K562 (cell line): ENCODE data around the gene TRIM14. TPM values are rescaled to one million over a fixed set of nuclear protein-coding genes. Genes with fewer than 3 reads are reported as not detected.

Experiments used
- ATAC-seq: fragments of 200-7000 bp; cut with Tn5 transposase; 3 replicates; pipeline ENCODE4 v1.9.1; 2020; ENCODE audit warnings: moderate library complexity
- BruUV-seq: library from RNA; stranded (reverse); fragments of 400-500 nt; replicated peaks from 2 replicates; lab custom pipeline; 2021; lab: Mats Ljungman, UMichigan
- CTCF ChIA-PET: fragments of 300-600 bp; formaldehyde crosslinking; extraction: SDS; loops from one replicate; lab custom pipeline; 2021; ENCODE audit warnings: low intra/inter-chr PET ratio; lab: Yijun Ruan, JAX
- POLR2A ChIA-PET: fragments of 300-600, 350-650 bp; sonication (Branson Sonifier 250); formaldehyde crosslinking; extraction: SDS; loops from one replicate; lab custom pipeline; 2021; ENCODE audit warnings: antibody characterized with exemption, inconsistent platforms; lab: Yijun Ruan, JAX
- DNase-seq, 4 experiments: peaks; one replicate each; pipeline versions ENCODE4 v3.0.0 to v3.0.0-alpha.2; 2011 to 2018; ENCODE audit warnings: low spot score in 3 of 4, mixed read lengths in 3 of 4; ENCODE audit errors: extremely low read depth in 1 of 4
- FAIRE-seq: peaks from 2 replicates; lab custom pipeline; 2011; peaks lifted over from hg19 to GRCh38; lab: Jason Lieb, UNC
- H2AFZ ChIP-seq: 2 replicates; pipeline ENCODE4 v1.6.0; 2011; ENCODE audit warnings: low read depth, low read length, control low read depth, inconsistent platforms
- H3K27ac ChIP-seq: fragments of 200-600 bp; 3 replicates; pipeline ENCODE4 v1.8.0; 2011; ENCODE audit warnings: low read depth, mild to moderate bottlenecking, control low read depth, inconsistent platforms, low read length, moderate library complexity, mixed read lengths; ENCODE audit errors: extremely low read depth
- H3K27me3 ChIP-seq, 2 experiments: fragments of 300-600 bp in 1 of 2; 2 replicates in 1 of 2; 3 replicates in 1 of 2; pipeline versions ENCODE4 v1.6.0 to v1.8.0; 2011; ENCODE audit warnings: inconsistent platforms in 2 of 2, low read length in 2 of 2, mild to moderate bottlenecking in 1 of 2, mixed read lengths in 1 of 2, moderate library complexity in 1 of 2; ENCODE audit not compliant: control insufficient read depth in 2 of 2, insufficient read depth in 2 of 2
- H3K36me3 ChIP-seq: fragments of 300-600 bp; 3 replicates; pipeline ENCODE4 v1.8.0; 2011; ENCODE audit warnings: mild to moderate bottlenecking, low read length, inconsistent platforms; ENCODE audit not compliant: control insufficient read depth, insufficient read depth
- H3K4me1 ChIP-seq, 2 experiments: fragments of 200-600 bp in 1 of 2; replicated peaks in 1 of 2; 2 replicates in 1 of 2; 3 replicates in 1 of 2; pipeline versions ENCODE4 v1.5.1 to v1.8.0; 2011; ENCODE audit warnings: inconsistent platforms in 2 of 2, low read length in 2 of 2, mild to moderate bottlenecking in 1 of 2, mixed read lengths in 1 of 2, moderate library complexity in 1 of 2; ENCODE audit not compliant: control insufficient read depth in 2 of 2, insufficient read depth in 2 of 2
- H3K4me2 ChIP-seq: 2 replicates; pipeline ENCODE4 v1.6.1; 2011; ENCODE audit warnings: low read length, control low read depth, inconsistent platforms, mixed read lengths; ENCODE audit not compliant: insufficient read depth
- H3K4me3 ChIP-seq: fragments of 200-600 bp; sonication (generic), shearing (Covaris generic); 2 replicates; pipeline ENCODE4 v1.5.1; 2016; ENCODE audit warnings: control low read depth, inconsistent platforms
- H3K79me2 ChIP-seq: fragments of 200-600 bp; 3 replicates; pipeline ENCODE4 v1.8.0; 2011; ENCODE audit warnings: low read length, inconsistent platforms; ENCODE audit not compliant: control insufficient read depth, insufficient read depth
- H3K9ac ChIP-seq, 2 experiments: 2 replicates each; pipeline versions ENCODE4 v1.6.0 to v1.6.1; 2011; ENCODE audit warnings: low read depth in 2 of 2, low read length in 2 of 2, control low read depth in 1 of 2, inconsistent platforms in 1 of 2, mild to moderate bottlenecking in 1 of 2, mixed read lengths in 1 of 2; ENCODE audit not compliant: insufficient read depth in 1 of 2
- H3K9me1 ChIP-seq: one replicate; pipeline ENCODE4 v1.6.0; 2011; ENCODE audit warnings: inconsistent platforms, mild to moderate bottlenecking, low read length, moderate library complexity; ENCODE audit not compliant: control insufficient read depth, insufficient read depth
- H3K9me3 ChIP-seq: replicated peaks from 2 replicates; pipeline ENCODE4 v1.5.1; 2011; ENCODE audit warnings: low read depth, low read length, inconsistent platforms; ENCODE audit not compliant: control insufficient read depth, insufficient read depth
- H4K20me1 ChIP-seq: replicated peaks from 2 replicates; pipeline ENCODE4 v1.6.1; 2011; ENCODE audit warnings: low read length, inconsistent platforms, mixed read lengths; ENCODE audit not compliant: control insufficient read depth, insufficient read depth
- ATF7 ChIP-seq: fragments of 450-650 bp; IDR thresholded peaks from 2 replicates; pipeline ENCODE4 v1.7.1; 2014; ENCODE audit warnings: mild to moderate bottlenecking, moderate library complexity
- CREM ChIP-seq: IDR thresholded peaks from 2 replicates; pipeline ENCODE4 v1.6.1; 2014; ENCODE audit warnings: antibody characterized with exemption, low read depth
- CXXC5 ChIP-seq: fragments of 250-450 bp; sonication (Bioruptor Pico); IDR thresholded peaks from 2 replicates; pipeline ENCODE4 v1.8.0; 2022; ENCODE audit warnings: inconsistent platforms, mild to moderate bottlenecking, moderate library complexity
- KAT2B ChIP-seq: IDR thresholded peaks from one replicate; pipeline ENCODE4 v1.6.1; 2012; ENCODE audit warnings: low read depth, mild to moderate bottlenecking, control low read depth, inconsistent platforms, low read length, moderate library complexity
- MAFK ChIP-seq: IDR thresholded peaks from 2 replicates; pipeline ENCODE4 v1.6.1; 2011; ENCODE audit warnings: low read length, improper control_type of control experiment
- MBD2 ChIP-seq: sonication (generic); IDR thresholded peaks from 2 replicates; pipeline ENCODE4 v1.6.1; 2016; ENCODE audit warnings: low read depth, borderline replicate concordance
- RBBP5 ChIP-seq: fragments of 200-600 bp; sonication (generic); IDR thresholded peaks from 2 replicates; pipeline ENCODE4 v1.6.1; 2012; ENCODE audit warnings: borderline replicate concordance, mild to moderate bottlenecking, low read length, control low read depth, inconsistent platforms; ENCODE audit not compliant: insufficient read depth, poor library complexity, severe bottlenecking
- SRSF9 ChIP-seq: fragments of 200-400 bp; formaldehyde crosslinking; IDR thresholded peaks from 2 replicates; pipeline ENCODE4 v1.6.1; 2017; ENCODE audit warnings: low read depth, low read length, borderline replicate concordance
- ZNF174 ChIP-seq: fragments of 250-450 bp; sonication (Bioruptor Pico); IDR thresholded peaks from 2 replicates; pipeline ENCODE4 v1.4.0; 2020; ENCODE audit warnings: mild to moderate bottlenecking
- ZNF584 ChIP-seq: fragments of 200-800 bp; sonication (Bioruptor generic); IDR thresholded peaks from 2 replicates; pipeline ENCODE4 v1.6.1; 2016; ENCODE audit warnings: low read depth, mild to moderate bottlenecking, missing genetic modification characterization, missing compliant biosample characterization
- WGBS: fragments of 100-300 bp; shearing (Covaris generic); methylation state at CpG from one replicate; pipeline ENCODE4 v1.1.6; 2016; ENCODE audit warnings: low coverage, mixed read lengths; ENCODE audit not compliant: insufficient coverage; ENCODE audit errors: missing lambda C conversion rate; 5-methylcytosine and 5-hydroxymethylcytosine counted together
- in situ Hi-C: fragments of 300-500 bp; cut with MboI; formaldehyde crosslinking; loops from 4 replicates; pipeline ENCODE4 v1.15.0; 2018; ENCODE audit warnings: inconsistent platforms, mixed read lengths
- intact Hi-C: fragments of 100-400 bp; cut with micrococcal nuclease; formaldehyde crosslinking; loops from 2 replicates; pipeline ENCODE4 v1.14.2; 2022
- polyA plus RNA-seq, 8 experiments: library from polyadenylated mRNA; depleted of rRNA in 4 of 8; stranded (reverse) in 5 of 8; unstranded in 3 of 8; fragments of >200 nt; fragmentation: Nextera tagmentation in 2 of 8; fragmentation: Illumina TruSeq in 1 of 8; extraction: Ambion mirVana in 2 of 8; extraction: Trizol in 1 of 8; gene quantifications; 2 replicates each; pipeline versions ENCODE4 v1.2.1 to v1.2.3, GENCODE V29; 2011 to 2014; ENCODE audit warnings: inconsistent platforms in 1 of 8, missing spikeins in 1 of 8
- total RNA-seq, 7 experiments: library from RNA; depleted of rRNA in 6 of 7; stranded (reverse); fragments of >200 nt in 6 of 7; fragmentation: Illumina TruSeq in 2 of 7; extraction: Trizol in 2 of 7; gene quantifications; 2 replicates each; pipeline versions ENCODE4 v1.2.1 to v1.2.3, GENCODE V29; 2011 to 2021; ENCODE audit warnings: low replicate concordance in 1 of 7
- TF ChIP-seq, protein P1 (sequence below): fragments of 250-450 bp; sonication (Bioruptor Pico); IDR thresholded peaks from 2 replicates; pipeline ENCODE4 v1.8.0; 2022; ENCODE audit warnings: moderate library complexity, mild to moderate bottlenecking, inconsistent platforms
- TF ChIP-seq, protein P2 (sequence below): sonication (generic); formaldehyde crosslinking; IDR thresholded peaks from 2 replicates; pipeline ENCODE4 v1.8.0; 2022; ENCODE audit warnings: mild to moderate bottlenecking, missing genetic modification reagents

The TRIM14 gene
- total and polyA plus RNA-seq, 9 of the 15 experiments (the other 6 are each of a cell fraction or from before 2014, with no cell fraction given): 7.6 to 41.0 (median 17.9) TPM

DNA sequence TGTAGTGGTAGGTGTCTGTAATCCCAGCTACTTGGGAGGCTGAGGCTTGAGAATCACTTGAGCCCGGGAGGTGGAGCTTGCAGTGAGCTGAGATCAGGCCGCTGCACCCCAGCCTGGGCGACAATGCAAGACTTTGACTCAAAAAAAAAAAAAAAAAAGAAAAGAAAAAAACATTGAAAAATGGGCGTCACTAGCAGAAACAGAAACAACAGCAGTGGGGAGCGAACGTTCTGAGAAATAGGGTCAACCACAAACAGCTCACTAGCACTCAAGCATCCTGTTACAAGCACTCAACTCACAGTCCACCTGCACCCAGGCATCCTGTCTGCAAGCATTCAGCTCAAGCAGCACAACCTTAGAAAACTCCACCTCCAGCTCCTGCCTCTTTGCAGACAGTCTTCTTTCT lies 17.2 kb downstream of the TRIM14 start:
- Histone ChIP-seq H2AFZ (no peak overlapping the region), H3K4me2 (no peak overlapping the region), H3K4me3 (no peak overlapping the region), H3K4me1 (no peaks in the 10 kb centered on the region), H4K20me1 (no peaks in the 10 kb centered on the region), H3K36me3 (peaks cover 67% of the 10 kb centered on the region), H3K9ac (peak overlapping the region in 1 of 2 experiments; percentile 74; a peak in 1 of 4 replicates), H3K9me1 (no peaks in the 10 kb centered on the region), H3K27ac (no peak overlapping the region), H3K79me2 (no peaks in the 10 kb centered on the region), H3K9me3 (no peaks in the 10 kb centered on the region), H3K27me3 (no peaks in the 10 kb centered on the region)
- in situ Hi-C loops (no loop called here), intact Hi-C loops (no loop called here)
- no peak for FAIRE-seq
- TF ChIP-seq CREM (no peak), ZNF584 (CRISPR knock-in tag) (no peak), MBD2 (no peak), CXXC5 (CRISPR knock-in tag) (no peak), ATF7 (no peak), ZNF174 (CRISPR knock-in tag) (no peak), SRSF9 (no peak), KAT2B (no peak), RBBP5 (no peak), MAFK (no peak)
- TF ChIP-seq, protein P1, sequence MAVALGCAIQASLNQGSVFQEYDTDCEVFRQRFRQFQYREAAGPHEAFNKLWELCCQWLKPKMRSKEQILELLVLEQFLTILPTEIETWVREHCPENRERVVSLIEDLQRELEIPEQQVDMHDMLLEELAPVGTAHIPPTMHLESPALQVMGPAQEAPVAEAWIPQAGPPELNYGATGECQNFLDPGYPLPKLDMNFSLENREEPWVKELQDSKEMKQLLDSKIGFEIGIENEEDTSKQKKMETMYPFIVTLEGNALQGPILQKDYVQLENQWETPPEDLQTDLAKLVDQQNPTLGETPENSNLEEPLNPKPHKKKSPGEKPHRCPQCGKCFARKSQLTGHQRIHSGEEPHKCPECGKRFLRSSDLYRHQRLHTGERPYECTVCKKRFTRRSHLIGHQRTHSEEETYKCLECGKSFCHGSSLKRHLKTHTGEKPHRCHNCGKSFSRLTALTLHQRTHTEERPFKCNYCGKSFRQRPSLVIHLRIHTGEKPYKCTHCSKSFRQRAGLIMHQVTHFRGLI: no peak
- TF ChIP-seq, protein P2, sequence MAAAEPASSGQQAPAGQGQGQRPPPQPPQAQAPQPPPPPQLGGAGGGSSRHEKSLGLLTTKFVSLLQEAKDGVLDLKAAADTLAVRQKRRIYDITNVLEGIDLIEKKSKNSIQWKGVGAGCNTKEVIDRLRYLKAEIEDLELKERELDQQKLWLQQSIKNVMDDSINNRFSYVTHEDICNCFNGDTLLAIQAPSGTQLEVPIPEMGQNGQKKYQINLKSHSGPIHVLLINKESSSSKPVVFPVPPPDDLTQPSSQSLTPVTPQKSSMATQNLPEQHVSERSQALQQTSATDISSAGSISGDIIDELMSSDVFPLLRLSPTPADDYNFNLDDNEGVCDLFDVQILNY: no peak
- WGBS: 49% methylated on average over 6 of the region's 6 CpGs
- no TSS peak for BruUV-seq
- no peak for DNase-seq
- ATAC-seq: no peak
- ChIA-PET POLR2A (interaction anchor here (0.7 to 1.6 kb wide), 2 partner anchors 13 to 54 kb away, joined by 3 read pairs; no protein-coding TSS in a partner anchor), CTCF (interaction anchor here (0.6 kb wide), 1 partner anchor 159 kb away, joined by 5 read pairs; no protein-coding TSS in a partner anchor)
